H1 (cell line): ENCODE data around the gene FGFR2. TPM values are rescaled to one million over a fixed set of nuclear protein-coding genes. Genes with fewer than 3 reads are reported as not detected.

Experiments used
- ATF3 ChIP-seq: IDR thresholded peaks from 2 replicates; pipeline ENCODE4 v1.6.1; 2011; ENCODE audit warnings: low read depth, mild to moderate bottlenecking, low read length; ENCODE audit not compliant: insufficient read depth
- CTCF ChIP-seq, 3 experiments: IDR thresholded peaks; 1 replicate in 2 of 3; 2 replicates in 1 of 3; pipeline versions ENCODE4 v1.5.1 to v1.6.1; 2011; ENCODE audit warnings: low read length in 3 of 3, mild to moderate bottlenecking in 3 of 3, inconsistent platforms in 2 of 3, low read depth in 1 of 3, moderate library complexity in 1 of 3; ENCODE audit not compliant: insufficient read depth in 1 of 3; ENCODE audit errors: control extremely low read depth in 1 of 3
- polyA plus RNA-seq, 7 experiments: library from polyadenylated mRNA; depleted of rRNA in 3 of 7; stranded (reverse) in 5 of 7; unstranded in 2 of 7; fragments of >200 nt in 5 of 7; fragments of 200-250 nt in 2 of 7; gene quantifications; 1 replicate in 5 of 7; 2 replicates in 1 of 7; 4 replicates in 1 of 7; pipeline versions ENCODE4 v1.2.1 to v1.2.3, GENCODE V29; 2011 to 2013; ENCODE audit warnings: missing spikeins in 2 of 7, mixed read lengths in 2 of 7
- total RNA-seq: library from RNA; stranded (reverse); fragmentation: NEBNext Ultra II Directional; extraction: Animal tissue kit (Norgen Biotek cat#: 25700); gene quantifications from 2 replicates; pipeline ENCODE4 v1.2.1, GENCODE V29; 2021

The FGFR2 gene
- total and polyA plus RNA-seq, 2 of the 8 experiments (the other 6 are each of a cell fraction or from before 2014, with no cell fraction given): 50.2 to 81.2 TPM

- TF ChIP-seq CTCF (IDR thresholded peaks at IDR 0.05; ENCODE audit: control extremely low read depth in 1 of 3, insufficient read depth in 1 of 3, low read depth in 1 of 3, low read length in 3 of 3) (peak in 1 of 3 experiments; percentile 3; a peak in 1 of 4 replicates), ATF3 (no peak)
- TF ChIP-seq, all 59 proteins: peak for 22
Measured at GRCh38 chr10:121596689-121597503, 1.3 kb downstream of the FGFR2 start (continued).
